Fibroblast of skin of left quadriceps (primary cell): ENCODE data around the gene ANKRD11.

Experiments
- DNase-seq, 2 experiments: peaks; one replicate each; pipeline ENCODE4 v3.0.0-alpha.2; 2013; ENCODE audit warnings: low read depth in 2 of 2

The ANKRD11 gene

GRCh38 chr16:89349947-89350633 lies 140.3 kb downstream of the ANKRD11 start:
- DNase-seq: no peak

GRCh38 chr16:89347807-89348206 lies 142.6 kb downstream of the ANKRD11 start:
- no peak for DNase-seq

- DNase-seq: no peak
These were observed 143.5 kb downstream of the ANKRD11 start for GRCh38 chr16:89346869-89347268.

- no peak for DNase-seq
These were observed 144.7 kb downstream of the ANKRD11 start for GRCh38 chr16:89345642-89346150.

- no peak for DNase-seq
These were observed 145.3 kb downstream of the ANKRD11 start for GRCh38 chr16:89344846-89345611.

- DNase-seq: no peak
These were observed 145.9 kb downstream of the ANKRD11 start for GRCh38 chr16:89344458-89344834.

GRCh38 chr16:89343501-89344457 lies 146.6 kb downstream of the ANKRD11 start:
- DNase-seq: no peak

GRCh38 chr16:89341697-89342694 lies 148.4 kb downstream of the ANKRD11 start:
- no peak for DNase-seq

GRCh38 chr16:89341279-89341678 lies 149.1 kb downstream of the ANKRD11 start:
- no peak for DNase-seq

GRCh38 chr16:89338863-89339262 lies 151.5 kb downstream of the ANKRD11 start:
- no peak for DNase-seq

GRCh38 chr16:89337965-89338364 lies 152.4 kb downstream of the ANKRD11 start:
- no peak for DNase-seq

GRCh38 chr16:89335803-89336485 lies 154.4 kb downstream of the ANKRD11 start:
- DNase-seq: no peak

GRCh38 chr16:89334988-89335802 lies 155.2 kb downstream of the ANKRD11 start:
- no peak for DNase-seq

- DNase-seq: no peak
These were observed 155.9 kb downstream of the ANKRD11 start for GRCh38 chr16:89334461-89334860.

- no peak for DNase-seq
These were observed 156.3 kb downstream of the ANKRD11 start for GRCh38 chr16:89334050-89334449.

GRCh38 chr16:89333401-89334001 lies 156.9 kb downstream of the ANKRD11 start:
- peak; percentile 28 to 44 for DNase-seq

GRCh38 chr16:89332902-89333245 lies 157.5 kb downstream of the ANKRD11 start:
- DNase-seq: no peak

- no peak for DNase-seq
These were observed 158.0 kb downstream of the ANKRD11 start for GRCh38 chr16:89332243-89332901.
